ENCODE measurements around the gene ZBTB20. TPM values are rescaled to one million over a fixed set of nuclear protein-coding genes. Genes with fewer than 3 reads are reported as not detected.

ZBTB20 gene
- total and polyA plus RNA-seq, 4 donors, result 0.88 to 83.2 (median 20.4) TPM

DNA sequence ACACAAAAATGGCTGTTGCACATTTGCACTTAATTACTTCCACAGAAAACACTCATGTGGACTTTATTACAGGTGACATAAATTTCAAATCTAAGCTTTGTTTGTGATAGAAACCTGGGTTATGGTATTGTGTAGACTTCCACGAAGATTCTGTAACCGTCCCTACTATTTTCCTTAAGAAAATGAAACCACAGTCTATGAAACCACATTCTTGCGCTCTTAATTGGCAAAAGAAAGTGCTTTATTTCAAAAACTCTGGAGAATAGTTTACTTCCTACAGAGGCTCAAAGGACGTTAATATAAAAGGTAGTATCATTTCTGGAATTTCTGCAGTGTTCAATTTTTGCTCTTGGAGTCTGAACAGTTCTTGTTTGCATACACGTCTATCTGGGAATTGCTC, 729.8 kb downstream of the ZBTB20 start:
- H3K9ac ChIP-seq (ENCODE audit: low read depth in 1 of 2, low read length in 2 of 2), result no peak overlapping the region
- TF ChIP-seq NR2F2 (IDR thresholded peaks at IDR 0.05) (no peak), TAF1 (conservative IDR thresholded peaks at IDR 0.05) (no peak), HNF4G (IDR thresholded peaks at IDR 0.05) (no peak), CTCF (IDR thresholded peaks at IDR 0.05; ENCODE audit: low read depth, low read length, missing input control) (no peak), RAD21 (IDR thresholded peaks at IDR 0.05) (no peak), EGR1 (IDR thresholded peaks at IDR 0.05; ENCODE audit: low read depth in 2 of 2) (no peak), HNF4A (conservative IDR thresholded peaks at IDR 0.05) (no peak), SP1 (IDR thresholded peaks at IDR 0.05) (no peak), REST (IDR thresholded peaks at IDR 0.05) (no peak), MAX (IDR thresholded peaks at IDR 0.05) (no peak)
- TF ChIP-seq, protein P1, sequence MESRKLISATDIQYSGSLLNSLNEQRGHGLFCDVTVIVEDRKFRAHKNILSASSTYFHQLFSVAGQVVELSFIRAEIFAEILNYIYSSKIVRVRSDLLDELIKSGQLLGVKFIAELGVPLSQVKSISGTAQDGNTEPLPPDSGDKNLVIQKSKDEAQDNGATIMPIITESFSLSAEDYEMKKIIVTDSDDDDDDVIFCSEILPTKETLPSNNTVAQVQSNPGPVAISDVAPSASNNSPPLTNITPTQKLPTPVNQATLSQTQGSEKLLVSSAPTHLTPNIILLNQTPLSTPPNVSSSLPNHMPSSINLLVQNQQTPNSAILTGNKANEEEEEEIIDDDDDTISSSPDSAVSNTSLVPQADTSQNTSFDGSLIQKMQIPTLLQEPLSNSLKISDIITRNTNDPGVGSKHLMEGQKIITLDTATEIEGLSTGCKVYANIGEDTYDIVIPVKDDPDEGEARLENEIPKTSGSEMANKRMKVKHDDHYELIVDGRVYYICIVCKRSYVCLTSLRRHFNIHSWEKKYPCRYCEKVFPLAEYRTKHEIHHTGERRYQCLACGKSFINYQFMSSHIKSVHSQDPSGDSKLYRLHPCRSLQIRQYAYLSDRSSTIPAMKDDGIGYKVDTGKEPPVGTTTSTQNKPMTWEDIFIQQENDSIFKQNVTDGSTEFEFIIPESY (IDR thresholded peaks at IDR 0.05), result no peak
- no peak overlapping the region for H3K4me3 ChIP-seq (ENCODE audit: low read depth in 1 of 3, low read length in 3 of 3)
- H3K36me3 ChIP-seq (ENCODE audit: control insufficient read depth in 4 of 4, insufficient read depth in 3 of 4, low read depth in 1 of 4, low read length in 3 of 4), result no peaks in the 10 kb centered on the region
- H3K27ac ChIP-seq (ENCODE audit: low read depth in 1 of 2, low read length in 2 of 2), result no peak overlapping the region
- DNase-seq (ENCODE audit: low spot score), result no peak
- H3K4me1 ChIP-seq (ENCODE audit: control insufficient read depth in 4 of 4, insufficient read depth in 4 of 4, low read length in 3 of 4), result peaks cover 5 to 40% (median 21%) of the 10 kb centered on the region in 4 donors
- WGBS, result 80% methylated on average over 5 of the region's 5 CpGs
- H3K27me3 ChIP-seq (ENCODE audit: control insufficient read depth in 4 of 4, insufficient read depth in 4 of 4, low read length in 3 of 4), result no peaks in the 10 kb centered on the region
- no peaks in the 10 kb centered on the region for H3K9me3 ChIP-seq (ENCODE audit: control insufficient read depth in 4 of 4, low read length in 3 of 4)

GRCh38 chr3:114411811-114412803, 735.0 kb downstream of the ZBTB20 start:
- 66% methylated on average over 9 of the region's 9 CpGs for WGBS
- H3K9me3 ChIP-seq (ENCODE audit: control insufficient read depth in 4 of 4, low read length in 3 of 4), result no peaks in the 10 kb centered on the region
- H3K4me1 ChIP-seq (ENCODE audit: control insufficient read depth in 4 of 4, insufficient read depth in 4 of 4, low read length in 3 of 4), result peaks cover 11 to 38% (median 25%) of the 10 kb centered on the region in 4 donors
- DNase-seq (ENCODE audit: low spot score), result no peak
- no peaks in the 10 kb centered on the region for H3K27me3 ChIP-seq (ENCODE audit: control insufficient read depth in 4 of 4, insufficient read depth in 4 of 4, low read length in 3 of 4)
- no peaks in the 10 kb centered on the region for H3K36me3 ChIP-seq (ENCODE audit: control insufficient read depth in 4 of 4, insufficient read depth in 3 of 4, low read depth in 1 of 4, low read length in 3 of 4)
- no peak overlapping the region for H3K9ac ChIP-seq (ENCODE audit: low read depth in 1 of 2, low read length in 2 of 2)
- H3K4me3 ChIP-seq (ENCODE audit: low read depth in 1 of 3, low read length in 3 of 3), result no peak overlapping the region
- H3K27ac ChIP-seq (ENCODE audit: low read depth in 1 of 2, low read length in 2 of 2), result peak overlapping the region; percentile 2 to 33
- peak; percentile 13 to 19 for TF ChIP-seq RAD21 (IDR thresholded peaks at IDR 0.05)
- TF ChIP-seq TAF1 (conservative IDR thresholded peaks at IDR 0.05), result no peak
- no peak for TF ChIP-seq NR2F2 (IDR thresholded peaks at IDR 0.05)
- peak; percentile 88 to 98 for TF ChIP-seq EGR1 (IDR thresholded peaks at IDR 0.05; ENCODE audit: low read depth in 2 of 2)
- peak; percentile 58 to 84 for TF ChIP-seq HNF4A (conservative IDR thresholded peaks at IDR 0.05)
- TF ChIP-seq HNF4G (IDR thresholded peaks at IDR 0.05), result no peak
- peak; percentile 15 for TF ChIP-seq REST (IDR thresholded peaks at IDR 0.05)
- no peak for TF ChIP-seq CTCF (IDR thresholded peaks at IDR 0.05; ENCODE audit: low read depth, low read length, missing input control)
- peak; percentile 37 for TF ChIP-seq ATF3 (IDR thresholded peaks at IDR 0.05)
- peak in 1 of 2 donors; percentile 91 for TF ChIP-seq JUND (IDR thresholded peaks at IDR 0.05)
- TF ChIP-seq SP1 (IDR thresholded peaks at IDR 0.05), result peak; percentile 29
- no peak for TF ChIP-seq FOXA2 (IDR thresholded peaks at IDR 0.05)
- TF ChIP-seq FOXA1 (IDR thresholded peaks at IDR 0.05), result no peak

All from liver (tissue), 9 donors.